Measurements from ENCODE around the gene IFITM5.

GRCh38 chr11:270451-271318 is 28.6 kb downstream of the IFITM5 start:
- TF ChIP-seq CTCF (IDR thresholded peaks at IDR 0.05) (no peak), POLR2AphosphoS5 (IDR thresholded peaks at IDR 0.05; ENCODE audit: insufficient read depth in 1 of 2, low read depth in 1 of 2) (no peak), POLR2A (IDR thresholded peaks at IDR 0.05) (no peak)
